WTC11 (cell line): ENCODE measurements around the gene PTPN6. TPM values are rescaled to one million over a fixed set of nuclear protein-coding genes. Genes with fewer than 3 reads are reported as not detected.

ENCODE experiments used
- ATAC-seq: fragments of 200-7000 bp; cut with Tn5 transposase; 2 replicates; pipeline ENCODE4 v1.10.0; 2021; ENCODE audit warnings: mild to moderate bottlenecking, moderate library complexity
- CTCF ChIA-PET: fragments of 300-600 bp; sonication (Branson Sonifier 250); formaldehyde crosslinking; loops from one replicate; lab custom pipeline; 2021; ENCODE audit warnings: antibody characterized with exemption; lab: Charles Lee
- POLR2A ChIA-PET: fragments of 350-600 bp; sonication (Branson Sonifier 250); formaldehyde crosslinking; loops from one replicate; lab custom pipeline; 2021; ENCODE audit warnings: antibody characterized with exemption; lab: Charles Lee
- DNase-seq: peaks from one replicate; pipeline ENCODE4 v3.0.0; 2021; ENCODE audit warnings: low spot score
- H3K27ac Mint-ChIP-seq: 2 replicates; pipeline ENCODE4 v1.8.0; 2021; ENCODE audit warnings: mixed read lengths
- H3K27me3 Mint-ChIP-seq: 2 replicates; pipeline ENCODE4 v1.8.0; 2021; ENCODE audit warnings: low read depth, mild to moderate bottlenecking, moderate library complexity, mixed read lengths
- H3K36me3 Mint-ChIP-seq: 2 replicates; pipeline ENCODE4 v1.8.0; 2021; ENCODE audit warnings: mixed read lengths
- H3K4me1 Mint-ChIP-seq: 2 replicates; pipeline ENCODE4 v1.8.0; 2022; ENCODE audit warnings: mixed read lengths
- H3K4me3 Mint-ChIP-seq: 2 replicates; pipeline ENCODE4 v1.8.0; 2021; ENCODE audit warnings: mild to moderate bottlenecking, moderate library complexity, mixed read lengths
- H3K9me3 Mint-ChIP-seq: 2 replicates; pipeline ENCODE4 v1.8.0; 2021; ENCODE audit warnings: mixed read lengths
- CREB1 ChIP-seq: sonication (generic); formaldehyde crosslinking; IDR thresholded peaks from 2 replicates; pipeline ENCODE4 v1.8.0; 2023; ENCODE audit warnings: mild to moderate bottlenecking, missing genetic modification reagents
- ETV6 ChIP-seq: sonication (generic); formaldehyde crosslinking; IDR thresholded peaks from 2 replicates; pipeline ENCODE4 v1.8.1; 2022; ENCODE audit warnings: mild to moderate bottlenecking, missing genetic modification reagents
- GRHL2 ChIP-seq: fragments of 250-450 bp; sonication (Bioruptor Pico); IDR thresholded peaks from 2 replicates; pipeline ENCODE4 v1.8.0; 2022; ENCODE audit warnings: mild to moderate bottlenecking, moderate library complexity; ENCODE audit not compliant: insufficient replicate concordance, severe bottlenecking
- IRF1 ChIP-seq: sonication (generic); formaldehyde crosslinking; IDR thresholded peaks from 2 replicates; pipeline ENCODE4 v1.8.0; 2023; ENCODE audit warnings: missing genetic modification reagents
- PRRX2 ChIP-seq: fragments of 250-450 bp; sonication (Bioruptor Pico); IDR thresholded peaks from 2 replicates; pipeline ENCODE4 v1.8.0; 2021; ENCODE audit warnings: mild to moderate bottlenecking
- USF1 ChIP-seq: sonication (generic); formaldehyde crosslinking; IDR thresholded peaks from 2 replicates; pipeline ENCODE4 v1.8.0; 2022; ENCODE audit warnings: mild to moderate bottlenecking, missing genetic modification reagents
- ZBTB43 ChIP-seq: sonication (generic); formaldehyde crosslinking; IDR thresholded peaks from 2 replicates; pipeline ENCODE4 v1.8.1; 2023; ENCODE audit warnings: mild to moderate bottlenecking, missing genetic modification reagents
- ZNF138 ChIP-seq: sonication (generic); formaldehyde crosslinking; conservative IDR thresholded peaks from 2 replicates; pipeline ENCODE4 v1.8.1; 2022; ENCODE audit warnings: mild to moderate bottlenecking, moderate library complexity, missing genetic modification reagents
- ZNF423 ChIP-seq: fragments of 250-450 bp; sonication (Bioruptor Pico); IDR thresholded peaks from 2 replicates; pipeline ENCODE4 v2.1.2; 2022; ENCODE audit warnings: mild to moderate bottlenecking, moderate library complexity
- total RNA-seq: library from RNA; stranded (reverse); gene quantifications from 3 replicates; pipeline ENCODE4 v1.2.3, GENCODE V29; 2021
- TF ChIP-seq, protein P1 (sequence below): fragments of 250-450 bp; sonication (Bioruptor Pico); IDR thresholded peaks from 2 replicates; pipeline ENCODE4 v1.8.0; 2021; ENCODE audit warnings: mild to moderate bottlenecking
- TF ChIP-seq, protein P2 (sequence below): sonication (generic); formaldehyde crosslinking; IDR thresholded peaks from 2 replicates; pipeline ENCODE4 v1.8.0; 2023; ENCODE audit warnings: missing genetic modification reagents, mild to moderate bottlenecking, borderline replicate concordance

PTPN6 gene
- total RNA-seq, 1 experiment from 2014 or later = 27.1 TPM

DNA sequence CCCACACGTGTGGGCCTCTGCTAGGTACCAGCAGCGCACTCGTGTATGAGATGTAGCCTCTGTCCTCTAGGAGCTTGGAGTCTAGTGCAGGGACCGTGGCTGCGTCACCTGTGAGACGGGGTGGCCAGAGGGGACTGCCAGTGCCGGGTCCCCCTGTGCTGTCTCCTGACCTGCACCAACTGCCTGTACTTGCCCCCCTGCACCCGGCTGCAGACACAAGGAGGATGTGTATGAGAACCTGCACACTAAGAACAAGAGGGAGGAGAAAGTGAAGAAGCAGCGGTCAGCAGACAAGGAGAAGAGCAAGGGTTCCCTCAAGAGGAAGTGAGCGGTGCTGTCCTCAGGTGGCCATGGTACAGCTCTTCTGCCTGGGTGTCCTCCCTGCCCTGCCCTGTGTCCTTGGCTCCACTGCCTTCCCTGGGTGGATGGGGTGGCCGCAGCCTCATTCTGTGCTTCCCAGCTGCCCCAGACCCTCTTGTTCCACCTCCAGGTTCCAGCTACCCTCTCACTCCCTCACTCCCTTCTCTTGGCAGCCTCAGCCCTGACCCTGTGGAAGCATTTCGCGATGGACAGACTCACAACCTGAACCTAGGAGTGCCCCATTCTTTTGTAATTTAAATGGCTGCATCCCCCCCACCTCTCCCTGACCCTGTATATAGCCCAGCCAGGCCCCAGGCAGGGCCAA is 9.6 kb downstream of the PTPN6 start:
- Mint-ChIP-seq H3K4me1 (peaks cover 50% of the 10 kb centered on the region), H3K36me3 (peaks cover 7% of the 10 kb centered on the region), H3K4me3 (no peak overlapping the region), H3K9me3 (no peaks in the 10 kb centered on the region), H3K27ac (peak overlapping the region; percentile 70; the same call in 1 of the 2 replicates), H3K27me3 (no peaks in the 10 kb centered on the region)
- ATAC-seq = no peak
- no peak for DNase-seq
- TF ChIP-seq ETV6 (CRISPR knock-in tag) (no peak), GRHL2 (CRISPR knock-in tag) (no peak), ZNF423 (CRISPR knock-in tag) (no peak), USF1 (CRISPR knock-in tag) (no peak), ZBTB43 (CRISPR knock-in tag) (no peak), CREB1 (CRISPR knock-in tag) (no peak), IRF1 (CRISPR knock-in tag) (no peak)
- TF ChIP-seq, protein P1, sequence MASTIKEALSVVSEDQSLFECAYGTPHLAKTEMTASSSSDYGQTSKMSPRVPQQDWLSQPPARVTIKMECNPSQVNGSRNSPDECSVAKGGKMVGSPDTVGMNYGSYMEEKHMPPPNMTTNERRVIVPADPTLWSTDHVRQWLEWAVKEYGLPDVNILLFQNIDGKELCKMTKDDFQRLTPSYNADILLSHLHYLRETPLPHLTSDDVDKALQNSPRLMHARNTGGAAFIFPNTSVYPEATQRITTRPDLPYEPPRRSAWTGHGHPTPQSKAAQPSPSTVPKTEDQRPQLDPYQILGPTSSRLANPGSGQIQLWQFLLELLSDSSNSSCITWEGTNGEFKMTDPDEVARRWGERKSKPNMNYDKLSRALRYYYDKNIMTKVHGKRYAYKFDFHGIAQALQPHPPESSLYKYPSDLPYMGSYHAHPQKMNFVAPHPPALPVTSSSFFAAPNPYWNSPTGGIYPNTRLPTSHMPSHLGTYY = no peak
- TF ChIP-seq, protein P2, sequence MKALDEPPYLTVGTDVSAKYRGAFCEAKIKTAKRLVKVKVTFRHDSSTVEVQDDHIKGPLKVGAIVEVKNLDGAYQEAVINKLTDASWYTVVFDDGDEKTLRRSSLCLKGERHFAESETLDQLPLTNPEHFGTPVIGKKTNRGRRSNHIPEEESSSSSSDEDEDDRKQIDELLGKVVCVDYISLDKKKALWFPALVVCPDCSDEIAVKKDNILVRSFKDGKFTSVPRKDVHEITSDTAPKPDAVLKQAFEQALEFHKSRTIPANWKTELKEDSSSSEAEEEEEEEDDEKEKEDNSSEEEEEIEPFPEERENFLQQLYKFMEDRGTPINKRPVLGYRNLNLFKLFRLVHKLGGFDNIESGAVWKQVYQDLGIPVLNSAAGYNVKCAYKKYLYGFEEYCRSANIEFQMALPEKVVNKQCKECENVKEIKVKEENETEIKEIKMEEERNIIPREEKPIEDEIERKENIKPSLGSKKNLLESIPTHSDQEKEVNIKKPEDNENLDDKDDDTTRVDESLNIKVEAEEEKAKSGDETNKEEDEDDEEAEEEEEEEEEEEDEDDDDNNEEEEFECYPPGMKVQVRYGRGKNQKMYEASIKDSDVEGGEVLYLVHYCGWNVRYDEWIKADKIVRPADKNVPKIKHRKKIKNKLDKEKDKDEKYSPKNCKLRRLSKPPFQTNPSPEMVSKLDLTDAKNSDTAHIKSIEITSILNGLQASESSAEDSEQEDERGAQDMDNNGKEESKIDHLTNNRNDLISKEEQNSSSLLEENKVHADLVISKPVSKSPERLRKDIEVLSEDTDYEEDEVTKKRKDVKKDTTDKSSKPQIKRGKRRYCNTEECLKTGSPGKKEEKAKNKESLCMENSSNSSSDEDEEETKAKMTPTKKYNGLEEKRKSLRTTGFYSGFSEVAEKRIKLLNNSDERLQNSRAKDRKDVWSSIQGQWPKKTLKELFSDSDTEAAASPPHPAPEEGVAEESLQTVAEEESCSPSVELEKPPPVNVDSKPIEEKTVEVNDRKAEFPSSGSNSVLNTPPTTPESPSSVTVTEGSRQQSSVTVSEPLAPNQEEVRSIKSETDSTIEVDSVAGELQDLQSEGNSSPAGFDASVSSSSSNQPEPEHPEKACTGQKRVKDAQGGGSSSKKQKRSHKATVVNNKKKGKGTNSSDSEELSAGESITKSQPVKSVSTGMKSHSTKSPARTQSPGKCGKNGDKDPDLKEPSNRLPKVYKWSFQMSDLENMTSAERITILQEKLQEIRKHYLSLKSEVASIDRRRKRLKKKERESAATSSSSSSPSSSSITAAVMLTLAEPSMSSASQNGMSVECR (CRISPR knock-in tag) = no peak
- ChIA-PET POLR2A (interaction anchor here (0.6 to 6.6 kb wide), 4 partner anchors 16 to 119 kb away, joined by 4 to 167 read pairs (median 14); partner anchors contain the start of genes C12orf57 and RNU7-1), CTCF (interaction anchor here (0.6 to 9.7 kb wide), 14 partner anchors 8 to 229 kb away, joined by 3 to 296 read pairs (median 4); partner anchors contain the start of genes C12orf57, PEX5 and RNU7-1)

DNA sequence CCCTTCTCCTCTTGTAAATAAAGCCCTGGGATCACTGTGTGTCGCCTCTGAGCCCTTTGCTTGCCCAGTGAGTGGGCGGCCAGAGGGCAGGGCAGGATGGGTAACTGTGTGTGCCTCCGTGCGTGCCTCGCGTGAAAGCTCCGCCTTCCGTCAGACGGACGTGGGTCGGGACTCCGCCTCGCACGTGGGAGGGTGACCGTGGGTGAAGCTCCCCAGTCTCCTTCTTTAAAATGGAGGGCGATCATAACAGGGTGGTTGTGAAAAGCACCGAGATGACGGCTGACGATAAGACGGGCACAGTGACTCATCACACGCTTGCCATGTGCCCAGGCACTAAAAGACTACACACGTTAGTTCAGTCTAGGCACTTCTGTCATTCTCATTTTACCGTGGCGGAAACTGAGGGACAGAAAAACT is 10.1 kb downstream of the PTPN6 start:
- H3K4me1 Mint-ChIP-seq = peaks cover 53% of the 10 kb centered on the region
- H3K4me3 Mint-ChIP-seq = peak overlapping the region; percentile 75
- TF ChIP-seq ETV6 (CRISPR knock-in tag) = 0 out of 2 replicates have a peak, but pooled peaks have one; percentile 17
- TF ChIP-seq PRRX2 (CRISPR knock-in tag) = peak; percentile 14; the same call in 1 of the 2 replicates
- no peak for TF ChIP-seq ZNF138 (CRISPR knock-in tag)
- TF ChIP-seq, all 79 proteins: peak for 2
- Mint-ChIP-seq H3K36me3 (peaks cover 12% of the 10 kb centered on the region), H3K27me3 (no peaks in the 10 kb centered on the region), H3K27ac (peak overlapping the region; percentile 99), H3K9me3 (no peaks in the 10 kb centered on the region)
- DNase-seq (no peak), ATAC-seq (no peak)
- POLR2A ChIA-PET = interaction anchor here (1.5 to 6.6 kb wide), 4 partner anchors 16 to 88 kb away, joined by 10 to 167 read pairs (median 14); partner anchors contain the start of genes C12orf57, RNU7-1 and SPSB2
- CTCF ChIA-PET = interaction anchor here (0.6 to 9.7 kb wide), 24 partner anchors 9 to 261 kb away, joined by 3 to 296 read pairs (median 6); partner anchors contain the start of genes ATN1, C12orf57, LPCAT3 and MLF2
